ENCODE results near the gene ZBTB47.
A peak's percentile ranks its signal among the peaks of the same experiment; 100 is the strongest.

The ZBTB47 gene

GRCh38 chr3:42632146-42632545, 21.4 kb upstream of the ZBTB47 start:
- Histone ChIP-seq H3K9me3 (replicated peaks in 1 of 11) (no peaks in the 10 kb centered on the region), H3K36me3 (peaks cover 79 to 100% (median 97%) of the 10 kb centered on the region in 11 experiments), H3K4me1 (peaks cover 0 to 10% (median 0%) of the 10 kb centered on the region in 10 experiments; a peak in 2 of 20 replicates), H3K27me3 (no peaks in the 10 kb centered on the region), H3K4me2 (no peak overlapping the region), H3K27ac (no peak overlapping the region), H4K20me1 (peaks cover 0 to 35% (median 0%) of the 10 kb centered on the region in 11 experiments; a peak in 5 of 22 replicates), H3K4me3 (no peak overlapping the region), H3K9ac (no peak overlapping the region)
- TF ChIP-seq Cebpa-rat (IDR thresholded peaks at IDR 0.05), result no peak

- Histone ChIP-seq H3K4me1 (peaks cover 0 to 10% (median 0%) of the 10 kb centered on the region in 10 experiments; a peak in 2 of 20 replicates), H3K4me2 (no peak overlapping the region), H3K36me3 (peaks cover 84 to 100% (median 98%) of the 10 kb centered on the region in 11 experiments), H3K4me3 (no peak overlapping the region), H4K20me1 (peaks cover 0 to 43% (median 0%) of the 10 kb centered on the region in 11 experiments; a peak in 7 of 22 replicates), H3K27me3 (no peaks in the 10 kb centered on the region), H3K9ac (no peak overlapping the region), H3K9me3 (replicated peaks in 1 of 11) (no peaks in the 10 kb centered on the region), H3K27ac (no peak overlapping the region)
- no peak for TF ChIP-seq Cebpa-rat (IDR thresholded peaks at IDR 0.05)
Measured at GRCh38 chr3:42633544-42633943, 20.0 kb upstream of the ZBTB47 start.

GRCh38 chr3:42635111-42635510, 18.4 kb upstream of the ZBTB47 start:
- Histone ChIP-seq H3K27ac (0 out of 22 replicates have a peak overlapping the region, but pooled peaks of 1 of the 11 experiments have one; percentile 7), H3K36me3 (peaks cover 98 to 100% (median 100%) of the 10 kb centered on the region in 11 experiments), H3K4me3 (no peak overlapping the region), H3K4me1 (peaks cover 0 to 10% (median 0%) of the 10 kb centered on the region in 10 experiments; a peak in 2 of 20 replicates), H3K4me2 (no peak overlapping the region), H4K20me1 (peaks cover 0 to 48% (median 13%) of the 10 kb centered on the region in 11 experiments; a peak in 17 of 22 replicates), H3K27me3 (no peaks in the 10 kb centered on the region), H3K9me3 (replicated peaks in 1 of 11) (no peaks in the 10 kb centered on the region), H3K9ac (no peak overlapping the region)
- no peak for TF ChIP-seq Cebpa-rat (IDR thresholded peaks at IDR 0.05)

- no peak overlapping the region for H3K4me2 ChIP-seq
- H3K27ac ChIP-seq, result no peak overlapping the region
- no peak overlapping the region for H3K4me3 ChIP-seq
- H3K36me3 ChIP-seq, result peaks cover 95 to 100% (median 99%) of the 10 kb centered on the region in 11 experiments
- no peaks in the 10 kb centered on the region for H3K9me3 ChIP-seq (replicated peaks in 1 of 11)
- peaks cover 12 to 55% (median 29%) of the 10 kb centered on the region in 11 experiments; a peak in 20 of 22 replicates for H4K20me1 ChIP-seq
- TF ChIP-seq Cebpa-rat (IDR thresholded peaks at IDR 0.05), result no peak
- peaks cover 0 to 16% (median 0%) of the 10 kb centered on the region in 10 experiments; a peak in 3 of 20 replicates for H3K4me1 ChIP-seq
- H3K27me3 ChIP-seq, result no peaks in the 10 kb centered on the region
- no peak overlapping the region for H3K9ac ChIP-seq
Measured at GRCh38 chr3:42637001-42637400, 16.5 kb upstream of the ZBTB47 start.

- Histone ChIP-seq H3K27ac (no peak overlapping the region), H3K9me3 (replicated peaks in 1 of 11) (no peaks in the 10 kb centered on the region), H3K9ac (0 out of 22 replicates have a peak overlapping the region, but pooled peaks of 1 of the 11 experiments have one; percentile 31), H3K4me3 (no peak overlapping the region), H3K36me3 (peaks cover 95 to 100% (median 99%) of the 10 kb centered on the region in 11 experiments), H3K4me1 (peaks cover 0 to 16% (median 0%) of the 10 kb centered on the region in 10 experiments; a peak in 3 of 20 replicates), H3K27me3 (no peaks in the 10 kb centered on the region), H4K20me1 (peaks cover 12 to 69% (median 39%) of the 10 kb centered on the region in 11 experiments; a peak in 20 of 22 replicates), H3K4me2 (no peak overlapping the region)
- TF ChIP-seq Cebpa-rat (IDR thresholded peaks at IDR 0.05), result no peak
Measured at GRCh38 chr3:42638339-42638842, 15.1 kb upstream of the ZBTB47 start.

- H3K9me3 ChIP-seq (replicated peaks in 1 of 11), result no peaks in the 10 kb centered on the region
- H4K20me1 ChIP-seq, result peaks cover 12 to 76% (median 46%) of the 10 kb centered on the region in 11 experiments; a peak in 21 of 22 replicates
- TF ChIP-seq Cebpa-rat (IDR thresholded peaks at IDR 0.05), result no peak
- H3K36me3 ChIP-seq, result peaks cover 95 to 100% (median 99%) of the 10 kb centered on the region in 11 experiments
- H3K4me1 ChIP-seq, result peaks cover 0 to 16% (median 0%) of the 10 kb centered on the region in 10 experiments; a peak in 3 of 20 replicates
- H3K4me3 ChIP-seq, result no peak overlapping the region
- no peaks in the 10 kb centered on the region for H3K27me3 ChIP-seq
- H3K27ac ChIP-seq, result no peak overlapping the region
- no peak overlapping the region for H3K9ac ChIP-seq
- H3K4me2 ChIP-seq, result no peak overlapping the region
Measured at GRCh38 chr3:42639192-42639591, 14.3 kb upstream of the ZBTB47 start.

GRCh38 chr3:42640129-42640528, 13.4 kb upstream of the ZBTB47 start:
- TF ChIP-seq Cebpa-rat (IDR thresholded peaks at IDR 0.05), result no peak
- H3K4me1 ChIP-seq, result peaks cover 0 to 7% (median 0%) of the 10 kb centered on the region in 10 experiments; a peak in 2 of 20 replicates
- no peak overlapping the region for H3K4me3 ChIP-seq
- no peak overlapping the region for H3K27ac ChIP-seq
- H4K20me1 ChIP-seq, result peaks cover 12 to 85% (median 52%) of the 10 kb centered on the region in 11 experiments
- peaks cover 95 to 100% (median 99%) of the 10 kb centered on the region in 11 experiments for H3K36me3 ChIP-seq
- H3K27me3 ChIP-seq, result no peaks in the 10 kb centered on the region
- H3K4me2 ChIP-seq, result no peak overlapping the region
- no peaks in the 10 kb centered on the region for H3K9me3 ChIP-seq (replicated peaks in 1 of 11)
- no peak overlapping the region for H3K9ac ChIP-seq

GRCh38 chr3:42640771-42641370, 12.6 kb upstream of the ZBTB47 start:
- Histone ChIP-seq H3K4me2 (no peak overlapping the region), H3K4me1 (peaks cover 0 to 7% (median 0%) of the 10 kb centered on the region in 10 experiments; a peak in 1 of 20 replicates), H3K27ac (no peak overlapping the region), H3K4me3 (no peak overlapping the region), H3K9me3 (replicated peaks in 1 of 11) (no peaks in the 10 kb centered on the region), H3K9ac (0 out of 22 replicates have a peak overlapping the region, but pooled peaks of 1 of the 11 experiments have one; percentile 41), H3K27me3 (no peaks in the 10 kb centered on the region), H4K20me1 (peaks cover 12 to 92% (median 60%) of the 10 kb centered on the region in 11 experiments), H3K36me3 (peaks cover 95 to 100% (median 99%) of the 10 kb centered on the region in 11 experiments)
- no peak for TF ChIP-seq Cebpa-rat (IDR thresholded peaks at IDR 0.05)

GRCh38 chr3:42647821-42648459, 5.6 kb upstream of the ZBTB47 start:
- H3K4me3 ChIP-seq, result no peak overlapping the region
- no peak for TF ChIP-seq Cebpa-rat (IDR thresholded peaks at IDR 0.05)
- peak overlapping the region in 2 of 11 experiments; percentile 7 to 26; a peak in 1 of 22 replicates for H3K27ac ChIP-seq
- H3K36me3 ChIP-seq, result peaks cover 70 to 89% (median 82%) of the 10 kb centered on the region in 11 experiments
- H3K4me1 ChIP-seq, result peaks cover 17 to 37% (median 33%) of the 10 kb centered on the region in 10 experiments
- no peaks in the 10 kb centered on the region for H3K27me3 ChIP-seq
- peak overlapping the region in 2 of 11 experiments; percentile 1 to 50; a peak in 1 of 22 replicates for H3K9ac ChIP-seq
- peaks cover 0 to 95% (median 83%) of the 10 kb centered on the region in 11 experiments; a peak in 19 of 22 replicates for H4K20me1 ChIP-seq
- H3K4me2 ChIP-seq, result no peak overlapping the region
- no peaks in the 10 kb centered on the region for H3K9me3 ChIP-seq (replicated peaks in 1 of 11)
